Measurements from ENCODE around the gene IL1R2. TPM values are rescaled to one million over a fixed set of nuclear protein-coding genes. Genes with fewer than 3 reads are reported as not detected.

IL1R2 gene
- total and polyA plus RNA-seq, 2 of the 13 experiments (the other 11 are each of a cell fraction or from before 2014, with no cell fraction given): 3.6 to 7.3 TPM

GRCh38 chr2:102065675-102066252 is 74.0 kb downstream of the IL1R2 start (continued):
- no peak for TF ChIP-seq ZNF407 (CRISPR knock-in tag; IDR thresholded peaks at IDR 0.05; ENCODE audit: not compliant biosample characterization)
- TF ChIP-seq SCMH1 (CRISPR knock-in tag; IDR thresholded peaks at IDR 0.05; ENCODE audit: borderline replicate concordance): no peak
- TF ChIP-seq ZNF703 (CRISPR knock-in tag; IDR thresholded peaks at IDR 0.05; ENCODE audit: borderline replicate concordance): no peak
- peak; percentile 65 for TF ChIP-seq GATAD1 (CRISPR knock-in tag; IDR thresholded peaks at IDR 0.05)
- TF ChIP-seq, protein P1, sequence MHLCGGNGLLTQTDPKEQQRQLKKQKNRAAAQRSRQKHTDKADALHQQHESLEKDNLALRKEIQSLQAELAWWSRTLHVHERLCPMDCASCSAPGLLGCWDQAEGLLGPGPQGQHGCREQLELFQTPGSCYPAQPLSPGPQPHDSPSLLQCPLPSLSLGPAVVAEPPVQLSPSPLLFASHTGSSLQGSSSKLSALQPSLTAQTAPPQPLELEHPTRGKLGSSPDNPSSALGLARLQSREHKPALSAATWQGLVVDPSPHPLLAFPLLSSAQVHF (CRISPR knock-in tag; IDR thresholded peaks at IDR 0.05): no peak
- no peak for TF ChIP-seq MEIS1 (CRISPR knock-in tag; IDR thresholded peaks at IDR 0.05; ENCODE audit: borderline replicate concordance)
- TF ChIP-seq ZBTB1 (CRISPR knock-in tag; IDR thresholded peaks at IDR 0.05; ENCODE audit: borderline replicate concordance): no peak
- TF ChIP-seq CENPX (CRISPR knock-in tag; IDR thresholded peaks at IDR 0.05): no peak
- peak; percentile 41; the same call in 1 of the 2 replicates for TF ChIP-seq PPARG (CRISPR knock-in tag; conservative IDR thresholded peaks at IDR 0.05)
- no peak for TF ChIP-seq ZBTB34 (CRISPR knock-in tag; IDR thresholded peaks at IDR 0.05)
- no peak for TF ChIP-seq ZBTB8A (CRISPR knock-in tag; IDR thresholded peaks at IDR 0.05; ENCODE audit: borderline replicate concordance, low read depth)
- TF ChIP-seq DPF2 (CRISPR knock-in tag; IDR thresholded peaks at IDR 0.05; ENCODE audit: borderline replicate concordance, low read depth): no peak; the same call in none of the 2 replicates
- TF ChIP-seq ATM (IDR thresholded peaks at IDR 0.05; ENCODE audit: borderline replicate concordance): no peak
- peak; percentile 87 for TF ChIP-seq ZNF556 (CRISPR knock-in tag; IDR thresholded peaks at IDR 0.05; ENCODE audit: borderline replicate concordance)
- 0 out of 2 replicates have a peak, but pooled peaks have one; percentile 16 for TF ChIP-seq STAG1 (CRISPR knock-in tag; IDR thresholded peaks at IDR 0.05)
- TF ChIP-seq NFE2 (CRISPR knock-in tag; IDR thresholded peaks at IDR 0.05): peak; percentile 94
- TF ChIP-seq FOXO1 (CRISPR knock-in tag; IDR thresholded peaks at IDR 0.05): peak; percentile 78; the same call in 1 of the 2 replicates
- TF ChIP-seq ARHGAP35 (CRISPR knock-in tag; IDR thresholded peaks at IDR 0.05; ENCODE audit: borderline replicate concordance): no peak
